Measurements from ENCODE around the gene MTMR12. TPM values are rescaled to one million over a fixed set of nuclear protein-coding genes. Genes with fewer than 3 reads are reported as not detected.
A peak's percentile ranks its signal among the peaks of the same experiment; 100 is the strongest.

Gene MTMR12
- total and polyA plus RNA-seq, 2 of the 13 experiments (the other 11 are each of a cell fraction or from before 2014, with no cell fraction given) = 23.4 to 36.6 TPM

GRCh38 chr5:32275396-32275741 is 37.4 kb downstream of the MTMR12 start (continued):
- TF ChIP-seq ZNF282 (IDR thresholded peaks at IDR 0.05; ENCODE audit: partially characterized antibody) (no peak), ZSCAN9 (CRISPR knock-in tag; IDR thresholded peaks at IDR 0.05; ENCODE audit: borderline replicate concordance) (no peak), ELF1 (CRISPR knock-in tag; IDR thresholded peaks at IDR 0.05) (no peak), NFIB (CRISPR knock-in tag; IDR thresholded peaks at IDR 0.05; ENCODE audit: borderline replicate concordance) (no peak), ZNF563 (CRISPR knock-in tag; IDR thresholded peaks at IDR 0.05) (no peak), NFYB (CRISPR knock-in tag; IDR thresholded peaks at IDR 0.05) (no peak), CENPT (CRISPR knock-in tag; IDR thresholded peaks at IDR 0.05; ENCODE audit: low read depth) (no peak), FOXA1 (IDR thresholded peaks at IDR 0.05) (no peak), FOXA1 (CRISPR knock-in tag; IDR thresholded peaks at IDR 0.05) (peak; percentile 90), SAFB2 (CRISPR knock-in tag; IDR thresholded peaks at IDR 0.05; ENCODE audit: borderline replicate concordance, low read depth) (no peak), ATM (IDR thresholded peaks at IDR 0.05; ENCODE audit: borderline replicate concordance) (no peak), GATAD1 (CRISPR knock-in tag; IDR thresholded peaks at IDR 0.05) (no peak), ZNF281 (CRISPR knock-in tag; IDR thresholded peaks at IDR 0.05; ENCODE audit: borderline replicate concordance) (no peak), TAF15 (IDR thresholded peaks at IDR 0.05; ENCODE audit: low read depth, low read length, poor library complexity, severe bottlenecking) (no peak), SMAD3 (CRISPR knock-in tag; IDR thresholded peaks at IDR 0.05) (no peak), ZNF776 (CRISPR knock-in tag; IDR thresholded peaks at IDR 0.05) (no peak), ZBTB10 (CRISPR knock-in tag; IDR thresholded peaks at IDR 0.05; ENCODE audit: borderline replicate concordance) (no peak), PRDM15 (CRISPR knock-in tag; IDR thresholded peaks at IDR 0.05) (no peak), ZBTB4 (CRISPR knock-in tag; IDR thresholded peaks at IDR 0.05; ENCODE audit: borderline replicate concordance) (no peak), ATF1 (CRISPR knock-in tag; IDR thresholded peaks at IDR 0.05) (no peak)

Data from HepG2 (cell line).